Fibroblast of gingiva (primary cell): ENCODE results near the gene CNPY3.
"Not testable (repeated sequence)": the region's sequence is repeated elsewhere in the genome, so short reads cannot be mapped to it uniquely, and the experiment has no call there.

Source experiments
- DNase-seq: peaks from one replicate; pipeline ENCODE4 v3.0.0-alpha.2; 2011; ENCODE audit warnings: low read depth

CNPY3 gene

GRCh38 chr6:42928986-42929820 is at the start of gene CNPY3:
Gene CNPY3, plus strand, starts transcription at chr6:42929480. Its CDS starts 91 bp downstream, at chr6:42929571.
- DNase-seq = peak; percentile 95

- DNase-seq = not testable (repeated sequence)
Measured at GRCh38 chr6:42880240-42880817, 49.0 kb upstream of the CNPY3 start.

- not testable (repeated sequence) for DNase-seq
Measured at GRCh38 chr6:42880871-42881270, 48.4 kb upstream of the CNPY3 start.

GRCh38 chr6:42885702-42886101 is 43.6 kb upstream of the CNPY3 start:
- DNase-seq = no peak

GRCh38 chr6:42888201-42888600 is 41.1 kb upstream of the CNPY3 start:
- DNase-seq = not testable (repeated sequence)

- DNase-seq = no peak
Measured at GRCh38 chr6:42889815-42890214, 39.5 kb upstream of the CNPY3 start.

GRCh38 chr6:42890311-42891198 is 38.7 kb upstream of the CNPY3 start:
- DNase-seq = peak; percentile 99

GRCh38 chr6:42891199-42891722 is 38.0 kb upstream of the CNPY3 start:
- DNase-seq = no peak

- not testable (repeated sequence) for DNase-seq
Measured at GRCh38 chr6:42894041-42894828, 35.0 kb upstream of the CNPY3 start.

- no peak for DNase-seq
Measured at GRCh38 chr6:42896178-42896719, 33.0 kb upstream of the CNPY3 start.

GRCh38 chr6:42898891-42899361 is 30.4 kb upstream of the CNPY3 start:
- DNase-seq = peak; percentile 56

- no peak for DNase-seq
Measured at GRCh38 chr6:42899871-42900270, 29.4 kb upstream of the CNPY3 start.

- DNase-seq = peak; percentile 73
Measured at GRCh38 chr6:42901538-42901957, 27.7 kb upstream of the CNPY3 start.

- DNase-seq = not testable (repeated sequence)
Measured at GRCh38 chr6:42902429-42903263, 26.6 kb upstream of the CNPY3 start.

GRCh38 chr6:42904467-42904866 is 24.8 kb upstream of the CNPY3 start:
- DNase-seq = no peak

- no peak for DNase-seq
Measured at GRCh38 chr6:42907336-42907735, 21.9 kb upstream of the CNPY3 start.

- DNase-seq = no peak
Measured at GRCh38 chr6:42909835-42910234, 19.4 kb upstream of the CNPY3 start.

- no peak for DNase-seq
Measured at GRCh38 chr6:42911171-42912021, 17.9 kb upstream of the CNPY3 start.

GRCh38 chr6:42914546-42914945 is 14.7 kb upstream of the CNPY3 start:
- no peak for DNase-seq
